K562 (cell line): Measurements from ENCODE around the gene PBX1. TPM values are rescaled to one million over a fixed set of nuclear protein-coding genes. Genes with fewer than 3 reads are reported as not detected.

Source experiments
- EHMT2 ChIP-seq: fragments of 450-650 bp; IDR thresholded peaks from 2 replicates; pipeline ENCODE4 v1.6.1; 2018; ENCODE audit warnings: antibody characterized with exemption
- EP300 ChIP-seq: IDR thresholded peaks from 2 replicates; pipeline ENCODE4 v1.6.1; 2012; ENCODE audit warnings: low read length, improper control_type of control experiment
- FOXA1 ChIP-seq: fragments of 450-650 bp; IDR thresholded peaks from 2 replicates; pipeline ENCODE4 v1.6.1; 2016; ENCODE audit warnings: mild to moderate bottlenecking, borderline replicate concordance
- HNRNPLL ChIP-seq: fragments of 200-400 bp; formaldehyde crosslinking; IDR thresholded peaks from 2 replicates; pipeline ENCODE4 v1.6.1; 2017; ENCODE audit warnings: low read length, low read depth, mild to moderate bottlenecking; ENCODE audit not compliant: poor library complexity, severe bottlenecking
- IRF2 ChIP-seq: sonication (generic); formaldehyde crosslinking; IDR thresholded peaks from 2 replicates; pipeline ENCODE4 v1.8.1; 2022; ENCODE audit warnings: mild to moderate bottlenecking, missing genetic modification reagents
- KDM1A ChIP-seq, 2 experiments: fragments of 450-650 bp; IDR thresholded peaks; 2 replicates each; pipeline ENCODE4 v1.6.1; 2016; ENCODE audit warnings: mild to moderate bottlenecking in 2 of 2
- MCM5 ChIP-seq: fragments of 450-650 bp; IDR thresholded peaks from 2 replicates; pipeline ENCODE4 v1.6.1; 2016; ENCODE audit warnings: low read depth
- NFE2 ChIP-seq: IDR thresholded peaks from 2 replicates; pipeline ENCODE4 v1.6.1; 2014; ENCODE audit warnings: antibody characterized with exemption, low read depth
- NFYB ChIP-seq: IDR thresholded peaks from 2 replicates; pipeline ENCODE4 v1.6.1; 2011; ENCODE audit warnings: mild to moderate bottlenecking, moderate library complexity; ENCODE audit not compliant: insufficient read length; ENCODE audit errors: extremely low read depth
- PRMT5 ChIP-seq: sonication (generic); formaldehyde crosslinking; IDR thresholded peaks from 2 replicates; pipeline ENCODE4 v1.5.0; 2020; ENCODE audit warnings: missing genetic modification reagents
- RBFOX2 ChIP-seq: fragments of 200-400 bp; formaldehyde crosslinking; IDR thresholded peaks from 2 replicates; pipeline ENCODE4 v1.6.1; 2017; ENCODE audit warnings: low read depth, mild to moderate bottlenecking, low read length, moderate library complexity
- SAP30 ChIP-seq: fragments of 200-600 bp; sonication (generic); IDR thresholded peaks from 2 replicates; pipeline ENCODE4 v1.6.1; 2012; ENCODE audit warnings: borderline replicate concordance, low read depth, mild to moderate bottlenecking, moderate library complexity, low read length, control low read depth, inconsistent platforms; ENCODE audit not compliant: insufficient read depth, poor library complexity, severe bottlenecking
- SOX6 ChIP-seq: fragments of 450-650 bp; IDR thresholded peaks from 2 replicates; pipeline ENCODE4 v1.6.1; 2014; ENCODE audit warnings: mild to moderate bottlenecking
- SP2 ChIP-seq: IDR thresholded peaks from 2 replicates; pipeline ENCODE4 v1.6.1; 2011; ENCODE audit warnings: mild to moderate bottlenecking, low read depth, low read length, moderate library complexity; ENCODE audit not compliant: poor library complexity, severe bottlenecking; ENCODE audit errors: extremely low read depth
- ZEB2 ChIP-seq: fragments of 450-650 bp; IDR thresholded peaks from 2 replicates; pipeline ENCODE4 v1.6.1; 2016
- ZNF124 ChIP-seq: sonication (generic); formaldehyde crosslinking; IDR thresholded peaks from 2 replicates; pipeline ENCODE4 v1.8.1; 2022; ENCODE audit warnings: missing genetic modification reagents
- ZNF212 ChIP-seq: fragments of 450-650 bp; formaldehyde crosslinking; IDR thresholded peaks from 2 replicates; pipeline ENCODE4 v1.4.0; 2020; ENCODE audit warnings: mild to moderate bottlenecking
- ZNF224 ChIP-seq: sonication (generic); formaldehyde crosslinking; IDR thresholded peaks from 2 replicates; pipeline ENCODE4 v1.8.0; 2022; ENCODE audit warnings: mild to moderate bottlenecking, missing genetic modification reagents
- ZNF584 ChIP-seq: fragments of 200-800 bp; sonication (Bioruptor generic); IDR thresholded peaks from 2 replicates; pipeline ENCODE4 v1.6.1; 2016; ENCODE audit warnings: low read depth, mild to moderate bottlenecking, missing genetic modification characterization, missing compliant biosample characterization
- polyA plus RNA-seq, 8 experiments: library from polyadenylated mRNA; depleted of rRNA in 4 of 8; stranded (reverse) in 5 of 8; unstranded in 3 of 8; fragments of >200 nt; fragmentation: Nextera tagmentation in 2 of 8; fragmentation: Illumina TruSeq in 1 of 8; extraction: Ambion mirVana in 2 of 8; extraction: Trizol in 1 of 8; gene quantifications; 2 replicates each; pipeline versions ENCODE4 v1.2.1 to v1.2.3, GENCODE V29; 2011 to 2014; ENCODE audit warnings: inconsistent platforms in 1 of 8, missing spikeins in 1 of 8
- total RNA-seq, 7 experiments: library from RNA; depleted of rRNA in 6 of 7; stranded (reverse); fragments of >200 nt in 6 of 7; fragmentation: Illumina TruSeq in 2 of 7; extraction: Trizol in 2 of 7; gene quantifications; 2 replicates each; pipeline versions ENCODE4 v1.2.1 to v1.2.3, GENCODE V29; 2011 to 2021; ENCODE audit warnings: low replicate concordance in 1 of 7
- TF ChIP-seq, protein P1 (sequence below): fragments of 200-800 bp; sonication (Bioruptor generic); IDR thresholded peaks from 2 replicates; pipeline ENCODE4 v1.6.1; 2017; ENCODE audit warnings: missing genetic modification characterization, missing compliant biosample characterization
- TF ChIP-seq, protein P2 (sequence below): fragments of 450-650 bp; formaldehyde crosslinking; IDR thresholded peaks from 2 replicates; pipeline ENCODE4 v1.4.0; 2022; ENCODE audit warnings: missing genetic modification characterization
- TF ChIP-seq, protein P3 (sequence below), 2 experiments: fragments of 450-650 bp; IDR thresholded peaks; 2 replicates each; pipeline ENCODE4 v1.6.1; 2016
- TF ChIP-seq, protein P4 (sequence below): fragments of 450-650 bp; formaldehyde crosslinking; IDR thresholded peaks from 2 replicates; pipeline ENCODE4 v1.4.0; 2020; ENCODE audit warnings: mild to moderate bottlenecking, mixed read lengths

PBX1 gene
- total and polyA plus RNA-seq, 9 of the 15 experiments (the other 6 are each of a cell fraction or from before 2014, with no cell fraction given): 0.03 to 0.62 (median 0.17) TPM

DNA sequence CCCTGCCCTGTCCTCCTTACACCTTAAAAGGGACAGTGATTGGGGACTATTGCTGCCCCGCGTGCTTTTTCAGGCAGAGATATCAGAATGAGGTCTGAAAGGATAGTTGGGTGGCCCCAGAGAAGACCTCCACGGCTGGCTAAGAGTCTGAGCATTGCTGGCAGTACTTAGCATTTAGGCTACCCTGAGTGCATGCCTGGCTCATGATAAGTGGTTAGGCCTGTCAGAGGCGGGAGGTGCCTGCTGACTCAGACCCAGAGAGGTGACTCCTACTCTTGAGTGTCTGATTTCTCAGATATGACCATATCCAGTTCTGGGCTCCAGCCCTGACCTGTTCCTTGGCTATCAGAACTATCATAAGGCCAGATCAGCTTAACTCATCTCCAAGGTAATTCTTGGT is 213.7 kb downstream of the PBX1 start (continued):
- TF ChIP-seq IRF2 (CRISPR knock-in tag) (no peak), SP2 (no peak), ZNF584 (CRISPR knock-in tag) (0 out of 2 replicates have a peak, but pooled peaks have one; percentile 14), NFYB (no peak), MCM5 (no peak), KDM1A (IDR thresholded peaks at IDR 0.05) (peak in 1 of 2 experiments; percentile 58; a peak in 1 of 4 replicates), HNRNPLL (no peak), SOX6 (peak; percentile 59; the same call in 1 of the 2 replicates), ZNF224 (CRISPR knock-in tag) (no peak), SAP30 (no peak), PRMT5 (CRISPR knock-in tag) (no peak), ZNF124 (CRISPR knock-in tag) (no peak), EHMT2 (0 out of 2 replicates have a peak, but pooled peaks have one; percentile 45), ZEB2 (peak; percentile 74), RBFOX2 (no peak), NFE2 (peak; percentile 77), ZNF212 (CRISPR knock-in tag) (no peak), EP300 (peak; percentile 70; the same call in 1 of the 2 replicates), FOXA1 (no peak)
- TF ChIP-seq, protein P1, sequence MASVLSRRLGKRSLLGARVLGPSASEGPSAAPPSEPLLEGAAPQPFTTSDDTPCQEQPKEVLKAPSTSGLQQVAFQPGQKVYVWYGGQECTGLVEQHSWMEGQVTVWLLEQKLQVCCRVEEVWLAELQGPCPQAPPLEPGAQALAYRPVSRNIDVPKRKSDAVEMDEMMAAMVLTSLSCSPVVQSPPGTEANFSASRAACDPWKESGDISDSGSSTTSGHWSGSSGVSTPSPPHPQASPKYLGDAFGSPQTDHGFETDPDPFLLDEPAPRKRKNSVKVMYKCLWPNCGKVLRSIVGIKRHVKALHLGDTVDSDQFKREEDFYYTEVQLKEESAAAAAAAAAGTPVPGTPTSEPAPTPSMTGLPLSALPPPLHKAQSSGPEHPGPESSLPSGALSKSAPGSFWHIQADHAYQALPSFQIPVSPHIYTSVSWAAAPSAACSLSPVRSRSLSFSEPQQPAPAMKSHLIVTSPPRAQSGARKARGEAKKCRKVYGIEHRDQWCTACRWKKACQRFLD (CRISPR knock-in tag): no peak
- TF ChIP-seq, protein P2, sequence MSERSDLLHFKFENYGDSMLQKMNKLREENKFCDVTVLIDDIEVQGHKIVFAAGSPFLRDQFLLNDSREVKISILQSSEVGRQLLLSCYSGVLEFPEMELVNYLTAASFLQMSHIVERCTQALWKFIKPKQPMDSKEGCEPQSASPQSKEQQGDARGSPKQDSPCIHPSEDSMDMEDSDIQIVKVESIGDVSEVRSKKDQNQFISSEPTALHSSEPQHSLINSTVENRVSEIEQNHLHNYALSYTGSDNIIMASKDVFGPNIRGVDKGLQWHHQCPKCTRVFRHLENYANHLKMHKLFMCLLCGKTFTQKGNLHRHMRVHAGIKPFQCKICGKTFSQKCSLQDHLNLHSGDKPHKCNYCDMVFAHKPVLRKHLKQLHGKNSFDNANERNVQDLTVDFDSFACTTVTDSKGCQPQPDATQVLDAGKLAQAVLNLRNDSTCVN (CRISPR knock-in tag): no peak
- TF ChIP-seq, protein P3, sequence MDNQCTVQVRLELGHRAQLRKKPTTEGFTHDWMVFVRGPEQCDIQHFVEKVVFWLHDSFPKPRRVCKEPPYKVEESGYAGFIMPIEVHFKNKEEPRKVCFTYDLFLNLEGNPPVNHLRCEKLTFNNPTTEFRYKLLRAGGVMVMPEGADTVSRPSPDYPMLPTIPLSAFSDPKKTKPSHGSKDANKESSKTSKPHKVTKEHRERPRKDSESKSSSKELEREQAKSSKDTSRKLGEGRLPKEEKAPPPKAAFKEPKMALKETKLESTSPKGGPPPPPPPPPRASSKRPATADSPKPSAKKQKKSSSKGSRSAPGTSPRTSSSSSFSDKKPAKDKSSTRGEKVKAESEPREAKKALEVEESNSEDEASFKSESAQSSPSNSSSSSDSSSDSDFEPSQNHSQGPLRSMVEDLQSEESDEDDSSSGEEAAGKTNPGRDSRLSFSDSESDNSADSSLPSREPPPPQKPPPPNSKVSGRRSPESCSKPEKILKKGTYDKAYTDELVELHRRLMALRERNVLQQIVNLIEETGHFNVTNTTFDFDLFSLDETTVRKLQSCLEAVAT (IDR thresholded peaks at IDR 0.05): no peak
- TF ChIP-seq, protein P4, sequence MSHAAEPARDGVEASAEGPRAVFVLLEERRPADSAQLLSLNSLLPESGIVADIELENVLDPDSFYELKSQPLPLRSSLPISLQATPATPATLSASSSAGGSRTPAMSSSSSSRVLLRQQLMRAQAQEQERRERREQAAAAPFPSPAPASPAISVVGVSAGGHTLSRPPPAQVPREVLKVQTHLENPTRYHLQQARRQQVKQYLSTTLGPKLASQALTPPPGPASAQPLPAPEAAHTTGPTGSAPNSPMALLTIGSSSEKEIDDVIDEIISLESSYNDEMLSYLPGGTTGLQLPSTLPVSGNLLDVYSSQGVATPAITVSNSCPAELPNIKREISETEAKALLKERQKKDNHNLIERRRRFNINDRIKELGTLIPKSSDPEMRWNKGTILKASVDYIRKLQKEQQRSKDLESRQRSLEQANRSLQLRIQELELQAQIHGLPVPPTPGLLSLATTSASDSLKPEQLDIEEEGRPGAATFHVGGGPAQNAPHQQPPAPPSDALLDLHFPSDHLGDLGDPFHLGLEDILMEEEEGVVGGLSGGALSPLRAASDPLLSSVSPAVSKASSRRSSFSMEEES (CRISPR knock-in tag): no peak
